IMR-90 (cell line): ENCODE results near the gene ABLIM3. TPM values are rescaled to one million over a fixed set of nuclear protein-coding genes. Genes with fewer than 3 reads are reported as not detected.

Experiments used
- ATAC-seq: fragments of 200-7000 bp; cut with Tn5 transposase; 2 replicates; pipeline ENCODE4 v1.9.1; 2020; ENCODE audit warnings: low read depth, mild to moderate bottlenecking, moderate library complexity
- BruUV-seq: library from RNA; stranded (reverse); fragments of 400-500 nt; replicated peaks from 2 replicates; lab custom pipeline; 2021; lab: Mats Ljungman, UMichigan
- CTCF ChIA-PET: fragments of 300-600 bp; formaldehyde crosslinking; extraction: SDS; loops from one replicate; lab custom pipeline; 2021; ENCODE audit warnings: antibody characterized with exemption; lab: Yijun Ruan, JAX
- POLR2A ChIA-PET: fragments of 300-600 bp; sonication (Branson Sonifier 250); formaldehyde crosslinking; loops from one replicate; lab custom pipeline; 2022; ENCODE audit warnings: antibody characterized with exemption; ENCODE audit not compliant: unreplicated experiment; lab: Charles Lee
- DNase-seq: peaks from one replicate; pipeline ENCODE4 v3.0.0; 2013
- H2AFZ ChIP-seq: replicated peaks from 2 replicates; pipeline ENCODE3; 2013; ENCODE audit warnings: low read length, mild to moderate bottlenecking; ENCODE audit not compliant: poor library complexity
- H2AK5ac ChIP-seq: 2 replicates; pipeline ENCODE4 v1.6.1; 2013; ENCODE audit warnings: low read depth, low read length, inconsistent platforms
- H2AK9ac ChIP-seq: replicated peaks from 2 replicates; pipeline ENCODE3; 2013; ENCODE audit warnings: mild to moderate bottlenecking, low read depth, low read length, moderate library complexity; ENCODE audit not compliant: poor library complexity
- H2BK120ac ChIP-seq: 2 replicates; pipeline ENCODE4 v1.6.1; 2013; ENCODE audit warnings: low read depth, low read length, inconsistent platforms
- H2BK15ac ChIP-seq: 3 replicates; pipeline ENCODE4 v1.6.1; 2013; ENCODE audit warnings: low read depth, low read length, inconsistent platforms
- H2BK20ac ChIP-seq: 2 replicates; pipeline ENCODE4 v1.6.1; 2013; ENCODE audit warnings: low read depth, mild to moderate bottlenecking, inconsistent platforms, low read length, moderate library complexity
- H2BK5ac ChIP-seq: 2 replicates; pipeline ENCODE4 v1.6.1; 2013; ENCODE audit warnings: mild to moderate bottlenecking, low read depth, low read length, inconsistent platforms; ENCODE audit not compliant: poor library complexity, severe bottlenecking
- H3K14ac ChIP-seq: replicated peaks from 2 replicates; pipeline ENCODE4 v1.6.1; 2013; ENCODE audit warnings: low read depth, low read length, inconsistent platforms
- H3K18ac ChIP-seq: 2 replicates; pipeline ENCODE4 v1.6.1; 2013; ENCODE audit warnings: low read depth, low read length, control low read depth
- H3K23ac ChIP-seq: 2 replicates; pipeline ENCODE4 v1.6.1; 2013; ENCODE audit warnings: low read depth, low read length, inconsistent platforms
- H3K27ac ChIP-seq: 2 replicates; pipeline ENCODE4 v1.5.1; 2013; ENCODE audit warnings: mild to moderate bottlenecking, control low read depth, low read length; ENCODE audit not compliant: insufficient read depth
- H3K27me3 ChIP-seq: 2 replicates; pipeline ENCODE4 v1.6.1; 2013; ENCODE audit warnings: low read length; ENCODE audit not compliant: control insufficient read depth, insufficient read depth
- H3K36me3 ChIP-seq: 2 replicates; pipeline ENCODE4 v1.6.1; 2013; ENCODE audit warnings: low read length, mixed read lengths; ENCODE audit not compliant: control insufficient read depth, insufficient read depth
- H3K4ac ChIP-seq: 2 replicates; pipeline ENCODE4 v1.6.1; 2013; ENCODE audit warnings: low read depth, low read length, inconsistent platforms
- H3K4me1 ChIP-seq: 2 replicates; pipeline ENCODE4 v1.6.1; 2013; ENCODE audit warnings: low read length, mixed read lengths; ENCODE audit not compliant: control insufficient read depth, insufficient read depth
- H3K4me2 ChIP-seq: 2 replicates; pipeline ENCODE4 v1.6.1; 2013; ENCODE audit warnings: low read depth, mild to moderate bottlenecking, control low read depth, low read length, moderate library complexity
- H3K4me3 ChIP-seq: 2 replicates; pipeline ENCODE4 v1.5.1; 2013; ENCODE audit warnings: low read depth, mild to moderate bottlenecking, control low read depth, low read length, moderate library complexity; ENCODE audit not compliant: insufficient read depth
- H3K56ac ChIP-seq: 2 replicates; pipeline ENCODE4 v1.6.1; 2013; ENCODE audit warnings: low read length, inconsistent platforms; ENCODE audit not compliant: insufficient read depth; ENCODE audit errors: extremely low read depth
- H3K79me1 ChIP-seq, 2 experiments: 2 replicates each; pipeline ENCODE4 v1.6.1; 2013; ENCODE audit warnings: low read length in 2 of 2, inconsistent platforms in 1 of 2, low read depth in 1 of 2
- H3K9ac ChIP-seq: 2 replicates; pipeline ENCODE4 v1.6.1; 2013; ENCODE audit warnings: low read depth, low read length, control low read depth
- H3K9me1 ChIP-seq: 2 replicates; pipeline ENCODE4 v1.6.1; 2013; ENCODE audit warnings: low read length, inconsistent platforms; ENCODE audit not compliant: insufficient read depth
- H3K9me3 ChIP-seq: 2 replicates; pipeline ENCODE4 v1.6.1; 2013; ENCODE audit warnings: low read length; ENCODE audit not compliant: control insufficient read depth, insufficient read depth
- H4K20me1 ChIP-seq: 2 replicates; pipeline ENCODE4 v1.6.1; 2013; ENCODE audit warnings: low read length, inconsistent platforms; ENCODE audit not compliant: insufficient read depth
- H4K5ac ChIP-seq: 2 replicates; pipeline ENCODE4 v1.6.1; 2013; ENCODE audit warnings: mild to moderate bottlenecking, low read depth, low read length, control low read depth
- H4K8ac ChIP-seq, 2 experiments: 2 replicates each; pipeline ENCODE4 v1.6.1; 2013; ENCODE audit warnings: low read depth in 2 of 2, low read length in 2 of 2, control low read depth in 1 of 2, inconsistent platforms in 1 of 2
- H4K91ac ChIP-seq: 2 replicates; pipeline ENCODE4 v1.6.1; 2013; ENCODE audit warnings: low read depth, low read length, inconsistent platforms; ENCODE audit not compliant: insufficient read depth
- BHLHE40 ChIP-seq: fragments of 150-350 bp; IDR thresholded peaks from 2 replicates; pipeline ENCODE4 v1.6.1; 2016; ENCODE audit warnings: mild to moderate bottlenecking, low read depth, low read length
- CEBPB ChIP-seq: IDR thresholded peaks from 2 replicates; pipeline ENCODE4 v1.6.1; 2012; ENCODE audit warnings: low read depth, low read length, improper control_type of control experiment
- FOS ChIP-seq: fragments of 150-350 bp; IDR thresholded peaks from 2 replicates; pipeline ENCODE4 v1.6.1; 2016; ENCODE audit warnings: low read depth, low read length
- NFE2L2 ChIP-seq: fragments of 150-350 bp; IDR thresholded peaks from 2 replicates; pipeline ENCODE4 v1.6.1; 2016; ENCODE audit warnings: low read depth, mild to moderate bottlenecking, low read length
- RAD21 ChIP-seq: IDR thresholded peaks from 2 replicates; pipeline ENCODE4 v1.6.1; 2012; ENCODE audit warnings: low read length, improper control_type of control experiment
- RFX5 ChIP-seq: IDR thresholded peaks from 2 replicates; pipeline ENCODE4 v1.8.0; 2012; ENCODE audit warnings: low read depth, mild to moderate bottlenecking, low read length, moderate library complexity
- USF2 ChIP-seq: fragments of 150-350 bp; IDR thresholded peaks from 2 replicates; pipeline ENCODE4 v1.6.1; 2017; ENCODE audit warnings: mild to moderate bottlenecking, antibody characterized with exemption, low read length, low read depth
- WGBS, 2 experiments: methylation state at CpG; one replicate each; pipeline versions ENCODE4 v1.1.5 to v1.1.7; 2013; ENCODE audit warnings: missing lambda C conversion rate in 2 of 2; ENCODE audit not compliant: insufficient read length in 1 of 2; ENCODE audit errors: extremely low coverage in 2 of 2; 5-methylcytosine and 5-hydroxymethylcytosine counted together
- dilution Hi-C: fragments of 300-500 bp; cut with HindIII; formaldehyde crosslinking; loops from one replicate; pipeline ENCODE4 v1.14.3; 2018; ENCODE audit warnings: low sequenced_read_pairs; ENCODE audit not compliant: unreplicated experiment
- in situ Hi-C: fragments of 300-500 bp; cut with MboI; formaldehyde crosslinking; loops from 3 replicates; pipeline ENCODE4 v1.14.3; 2019; ENCODE audit warnings: low sequenced_read_pairs, inconsistent platforms, mixed read lengths
- intact Hi-C: fragments of 100-400 bp; cut with micrococcal nuclease; formaldehyde crosslinking; loops from 2 replicates; pipeline ENCODE4 v1.10.0; 2022
- polyA plus RNA-seq, 3 experiments: library from polyadenylated mRNA; depleted of rRNA; stranded (reverse); fragments of >200 nt; gene quantifications; 2 replicates each; pipeline ENCODE4 v1.2.3, GENCODE V29; 2012; ENCODE audit warnings: low replicate concordance in 1 of 3
- total RNA-seq: library from RNA; depleted of rRNA; stranded (reverse); fragments of >200 nt; gene quantifications from 2 replicates; pipeline ENCODE4 v1.2.3, GENCODE V29; 2012

Gene ABLIM3
- total and polyA plus RNA-seq, 2 of the 4 experiments (the other 2 are of a cell fraction) = 33.3 to 69.9 TPM

GRCh38 chr5:149153193-149153750 is 12.0 kb downstream of the ABLIM3 start (continued):
- no peak for TF ChIP-seq FOS

GRCh38 chr5:149153751-149154610 is 12.7 kb downstream of the ABLIM3 start:
- dilution Hi-C loops (no loop called here), in situ Hi-C loops (loop anchor here (25.0 kb wide), 1 partner anchor 408 kb away; the partner anchor contains the start of gene CSNK1A1), intact Hi-C loops (loop anchor here (2.0 kb wide), 1 partner anchor 15 kb away; no protein-coding TSS in a partner anchor)
- Histone ChIP-seq H3K27ac (peak overlapping the region; percentile 38), H2AFZ (peak overlapping the region; percentile 4), H3K4me2 (peak overlapping the region; percentile 4), H3K9me3 (no peaks in the 10 kb centered on the region), H4K8ac (peak overlapping the region; percentile 41 to 66; a peak in 3 of 4 replicates), H3K56ac (no peak overlapping the region; the same call in 1 of the 2 replicates), H3K9ac (peak overlapping the region; percentile 37; the same call in 1 of the 2 replicates), H4K5ac (peak overlapping the region; percentile 47; the same call in 1 of the 2 replicates), H3K79me1 (peaks cover 57 to 91% of the 10 kb centered on the region in 2 experiments), H3K27me3 (no peaks in the 10 kb centered on the region), H2BK5ac (peak overlapping the region; percentile 80), H2BK120ac (peak overlapping the region; percentile 88), H2BK20ac (peak overlapping the region; percentile 82; the same call in 1 of the 2 replicates), H3K18ac (peak overlapping the region; percentile 78; the same call in 1 of the 2 replicates), H3K23ac (peak overlapping the region; percentile 86; the same call in 1 of the 2 replicates), H4K91ac (peak overlapping the region; percentile 86), H3K36me3 (no peaks in the 10 kb centered on the region), H3K4ac (peak overlapping the region; percentile 87), H2AK9ac (peak overlapping the region; percentile 8), H4K20me1 (no peaks in the 10 kb centered on the region), H2AK5ac (peak overlapping the region; percentile 98), H3K4me3 (no peak overlapping the region), H3K14ac (peak overlapping the region; percentile 90), H3K4me1 (peaks cover 39% of the 10 kb centered on the region), H3K9me1 (peaks cover 34% of the 10 kb centered on the region), H2BK15ac (peak overlapping the region; percentile 98; the same call in 1 of the 3 replicates)
- ATAC-seq (peak; percentile 38), DNase-seq (peak; percentile 75)
- BruUV-seq = no TSS peak
- no CpG with 5 or more reads among the region's 8 CpGs for WGBS, 2 experiments
- ChIA-PET POLR2A (no interaction called here), CTCF (no interaction called here)
- TF ChIP-seq USF2 (no peak), CEBPB (peak; percentile 97), BHLHE40 (peak; percentile 32; the same call in 1 of the 2 replicates), FOS (no peak), NFE2L2 (peak; percentile 74; the same call in 1 of the 2 replicates), RAD21 (no peak), RFX5 (no peak)
